Measurements from ENCODE around the gene NHERF1.

The NHERF1 gene

DNA sequence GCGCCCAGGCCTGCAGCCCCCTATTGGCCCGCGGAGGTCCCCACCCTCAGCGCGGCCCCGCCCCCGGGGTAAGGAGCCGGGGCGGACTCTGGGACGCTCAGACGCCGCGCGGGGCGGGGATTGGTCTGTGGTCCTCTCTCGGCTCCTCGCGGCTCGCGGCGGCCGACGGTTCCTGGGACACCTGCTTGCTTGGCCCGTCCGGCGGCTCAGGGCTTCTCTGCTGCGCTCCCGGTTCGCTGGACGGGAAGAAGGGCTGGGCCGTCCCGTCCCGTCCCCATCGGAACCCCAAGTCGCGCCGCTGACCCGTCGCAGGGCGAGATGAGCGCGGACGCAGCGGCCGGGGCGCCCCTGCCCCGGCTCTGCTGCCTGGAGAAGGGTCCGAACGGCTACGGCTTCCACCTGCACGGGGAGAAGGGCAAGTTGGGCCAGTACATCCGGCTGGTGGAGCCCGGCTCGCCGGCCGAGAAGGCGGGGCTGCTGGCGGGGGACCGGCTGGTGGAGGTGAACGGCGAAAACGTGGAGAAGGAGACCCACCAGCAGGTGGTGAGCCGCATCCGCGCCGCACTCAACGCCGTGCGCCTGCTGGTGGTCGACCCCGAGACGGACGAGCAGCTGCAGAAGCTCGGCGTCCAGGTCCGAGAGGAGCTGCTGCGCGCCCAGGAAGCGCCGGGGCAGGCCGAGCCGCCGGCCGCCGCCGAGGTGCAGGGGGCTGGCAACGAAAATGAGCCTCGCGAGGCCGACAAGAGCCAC is at the start of gene NHERF1:
Gene NHERF1, plus strand, starts transcription at position 100 of the 750 bp plus-strand sequence. Its CDS starts 219 bp downstream, at position 319.
- no peak for TF ChIP-seq CTCF (IDR thresholded peaks at IDR 0.05; ENCODE audit: low read depth, low read length)
- peak within 1 kb of the TSS; percentile 82 for H3K4me3 ChIP-seq (ENCODE audit: low read depth, low read length)

DNA sequence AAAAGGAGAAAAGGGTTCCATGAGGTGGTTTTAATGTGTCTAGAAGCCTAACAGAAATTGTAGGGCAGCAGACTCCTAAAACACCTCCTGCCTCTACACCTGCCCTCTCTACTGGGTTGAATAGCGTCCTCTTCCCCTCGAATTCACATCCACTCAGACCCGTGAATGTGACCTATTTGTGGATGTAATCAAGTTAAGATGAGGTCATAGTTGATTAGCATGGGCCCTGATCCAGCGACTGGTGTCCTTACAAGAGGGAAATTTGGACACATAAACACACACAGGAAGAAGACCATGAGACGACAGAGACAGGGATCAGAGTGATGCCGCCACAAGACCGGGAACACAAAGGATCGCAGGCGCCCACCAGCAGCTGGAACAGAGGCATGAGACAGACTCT is 49.2 kb upstream of the NHERF1 start:
- H3K4me3 ChIP-seq (ENCODE audit: low read depth, low read length) = no peak overlapping the region

GRCh38 chr17:74702116-74702871 is 46.1 kb upstream of the NHERF1 start:
- TF ChIP-seq CTCF (IDR thresholded peaks at IDR 0.05; ENCODE audit: low read depth, low read length) = no peak
- no peak overlapping the region for H3K4me3 ChIP-seq (ENCODE audit: low read depth, low read length)

More for the DNA sequence above, 49.2 kb upstream of the NHERF1 start:
- no peak for TF ChIP-seq CTCF (IDR thresholded peaks at IDR 0.05; ENCODE audit: low read depth, low read length)

DNA sequence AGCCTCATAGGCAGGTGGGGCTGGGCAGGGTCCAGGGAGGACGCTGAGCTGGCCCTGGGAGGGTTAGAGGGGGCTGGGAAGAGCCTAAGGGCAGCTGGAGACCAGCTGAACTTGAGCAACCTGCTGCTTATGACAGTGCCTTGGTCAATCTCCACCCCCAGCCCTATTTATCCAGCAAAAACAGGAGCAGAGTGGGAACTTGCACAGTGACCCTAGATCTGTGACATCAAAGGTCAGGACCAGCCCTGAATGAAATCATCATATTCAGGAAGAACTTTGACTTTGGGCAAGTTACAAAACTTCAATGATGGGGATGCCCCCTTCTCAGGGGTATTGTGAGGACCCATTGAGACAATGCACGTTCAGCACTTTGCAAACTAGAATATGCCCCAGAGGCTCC is 45.1 kb upstream of the NHERF1 start:
- TF ChIP-seq CTCF (IDR thresholded peaks at IDR 0.05; ENCODE audit: low read depth, low read length) = no peak
- H3K4me3 ChIP-seq (ENCODE audit: low read depth, low read length) = no peak overlapping the region

GRCh38 chr17:74704544-74704943 is 43.9 kb upstream of the NHERF1 start:
- H3K4me3 ChIP-seq (ENCODE audit: low read depth, low read length) = no peak overlapping the region
- TF ChIP-seq CTCF (IDR thresholded peaks at IDR 0.05; ENCODE audit: low read depth, low read length) = no peak

GRCh38 chr17:74711058-74711824 is 37.2 kb upstream of the NHERF1 start:
- no peak for TF ChIP-seq CTCF (IDR thresholded peaks at IDR 0.05; ENCODE audit: low read depth, low read length)
- H3K4me3 ChIP-seq (ENCODE audit: low read depth, low read length) = no peak overlapping the region
